HEK293 (cell line): Measurements from ENCODE around the gene RPL13A.

ENCODE experiments used
- CTCF ChIA-PET: fragments of 350-600 bp; formaldehyde crosslinking; extraction: SDS; loops from one replicate; lab custom pipeline; 2021; ENCODE audit warnings: antibody characterized with exemption; lab: Yijun Ruan, JAX
- POLR2A ChIA-PET: fragments of 300-600 bp; formaldehyde crosslinking; extraction: SDS; loops from one replicate; lab custom pipeline; 2020; ENCODE audit warnings: antibody characterized with exemption, inconsistent platforms; lab: Yijun Ruan, JAX
- H3K27ac ChIP-seq: fragments of 200-500 bp; sonication (Bioruptor generic); 2 replicates; pipeline ENCODE4 v1.5.1; 2014; ENCODE audit warnings: low read depth, low read length, control low read depth, inconsistent platforms; ENCODE audit errors: extremely low read depth
- H3K36me3 ChIP-seq, 2 experiments: fragments of 200-500 bp in 1 of 2; sonication (Bioruptor generic) in 1 of 2; 1 replicate in 1 of 2; 2 replicates in 1 of 2; pipeline ENCODE4 v1.5.1; 2014 to 2017; ENCODE audit warnings: inconsistent platforms in 2 of 2, low read length in 2 of 2; ENCODE audit not compliant: control insufficient read depth in 2 of 2, insufficient read depth in 1 of 2
- H3K4me1 ChIP-seq: fragments of 200-500 bp; sonication (Bioruptor generic); 2 replicates; pipeline ENCODE4 v1.5.1; 2014; ENCODE audit warnings: mild to moderate bottlenecking, low read length, inconsistent platforms; ENCODE audit not compliant: control insufficient read depth, insufficient read depth
- H3K4me3 ChIP-seq: 2 replicates; pipeline ENCODE4 v1.5.1; 2011; ENCODE audit warnings: low read depth, mild to moderate bottlenecking, control low read depth, low read length, moderate library complexity
- H3K9me3 ChIP-seq: fragments of 200-500 bp; sonication (Bioruptor generic); 2 replicates; pipeline ENCODE4 v1.5.1; 2014; ENCODE audit warnings: low read depth, low read length, inconsistent platforms; ENCODE audit not compliant: control insufficient read depth, insufficient read depth
- GLIS2 ChIP-seq: fragments of 450-650 bp; formaldehyde crosslinking; IDR thresholded peaks from 2 replicates; pipeline ENCODE4 v1.5.1; 2016; ENCODE audit warnings: missing biosample characterization, missing genetic modification characterization
- HOXA7 ChIP-seq: sonication (generic); formaldehyde crosslinking; IDR thresholded peaks from 2 replicates; pipeline ENCODE4 v1.8.1; 2022; ENCODE audit warnings: missing genetic modification reagents, borderline replicate concordance
- HOXD13 ChIP-seq: sonication (generic); formaldehyde crosslinking; IDR thresholded peaks from 2 replicates; pipeline ENCODE4 v1.8.0; 2022; ENCODE audit warnings: missing genetic modification reagents, borderline replicate concordance
- IKZF3 ChIP-seq: fragments of 450-650 bp; IDR thresholded peaks from 2 replicates; pipeline ENCODE4 v1.5.0; 2018; ENCODE audit warnings: missing biosample characterization, mild to moderate bottlenecking, missing genetic modification characterization, moderate library complexity
- MEIS1 ChIP-seq: sonication (generic); formaldehyde crosslinking; IDR thresholded peaks from 2 replicates; pipeline ENCODE4 v1.8.1; 2022; ENCODE audit warnings: missing genetic modification reagents, mild to moderate bottlenecking, borderline replicate concordance
- PRDM1 ChIP-seq: fragments of 450-650 bp; formaldehyde crosslinking; IDR thresholded peaks from 2 replicates; pipeline ENCODE4; 2016; ENCODE audit warnings: missing biosample characterization, missing genetic modification characterization
- REST ChIP-seq: fragments of 450-650 bp; formaldehyde crosslinking; IDR thresholded peaks from 2 replicates; pipeline ENCODE4 v1.5.1; 2016; ENCODE audit warnings: missing biosample characterization, missing genetic modification characterization
- TRIM28 ChIP-seq: IDR thresholded peaks from 2 replicates; pipeline ENCODE4 v1.6.1; 2011; ENCODE audit warnings: low read length, control low read depth, borderline replicate concordance
- ZBTB10 ChIP-seq: fragments of 450-650 bp; formaldehyde crosslinking; IDR thresholded peaks from 2 replicates; pipeline ENCODE4 v1.5.1; 2016; ENCODE audit warnings: missing biosample characterization, missing genetic modification characterization
- ZEB2 ChIP-seq: fragments of 450-650 bp; formaldehyde crosslinking; IDR thresholded peaks from 2 replicates; pipeline ENCODE4 v1.5.1; 2016; ENCODE audit warnings: missing biosample characterization, missing genetic modification characterization
- ZNF16 ChIP-seq: fragments of 450-650 bp; formaldehyde crosslinking; IDR thresholded peaks from 2 replicates; pipeline ENCODE4 v1.5.1; 2016; ENCODE audit warnings: low read depth, missing biosample characterization, missing genetic modification characterization
- ZNF169 ChIP-seq: fragments of 450-650 bp; formaldehyde crosslinking; IDR thresholded peaks from 2 replicates; pipeline ENCODE4 v1.5.1; 2016; ENCODE audit warnings: missing biosample characterization, missing genetic modification characterization
- ZNF366 ChIP-seq: fragments of 450-650 bp; formaldehyde crosslinking; conservative IDR thresholded peaks from 2 replicates; pipeline ENCODE4 v1.5.1; 2016; ENCODE audit warnings: missing biosample characterization, missing genetic modification characterization
- ZNF391 ChIP-seq: fragments of 450-650 bp; formaldehyde crosslinking; IDR thresholded peaks from 2 replicates; pipeline ENCODE4 v1.5.1; 2016; ENCODE audit warnings: low read depth, missing biosample characterization, missing genetic modification characterization, borderline replicate concordance
- ZNF514 ChIP-seq: fragments of 450-650 bp; formaldehyde crosslinking; IDR thresholded peaks from 2 replicates; pipeline ENCODE4 v1.5.1; 2016; ENCODE audit warnings: missing biosample characterization, missing genetic modification characterization
- ZNF660 ChIP-seq: fragments of 450-650 bp; IDR thresholded peaks from 2 replicates; pipeline ENCODE4 v1.5.1; 2018; ENCODE audit warnings: missing biosample characterization, mild to moderate bottlenecking, missing genetic modification characterization
- ZSCAN4 ChIP-seq: fragments of 450-650 bp; formaldehyde crosslinking; IDR thresholded peaks from 2 replicates; pipeline ENCODE4 v1.5.1; 2017; ENCODE audit warnings: missing biosample characterization, missing genetic modification characterization
- TF ChIP-seq, protein P1 (sequence below): fragments of 450-650 bp; formaldehyde crosslinking; IDR thresholded peaks from 2 replicates; pipeline ENCODE4 v1.5.1; 2016; ENCODE audit warnings: missing biosample characterization, missing genetic modification characterization
- TF ChIP-seq, protein P2 (sequence below): fragments of 450-650 bp; IDR thresholded peaks from 2 replicates; pipeline ENCODE4 v1.5.1; 2018; ENCODE audit warnings: missing biosample characterization, missing genetic modification characterization

RPL13A gene

GRCh38 chr19:49481020-49481683 is 6.3 kb upstream of the RPL13A start:
- no peak overlapping the region for H3K27ac ChIP-seq
- H3K4me3 ChIP-seq: no peak overlapping the region
- H3K4me1 ChIP-seq: no peaks in the 10 kb centered on the region
- ChIA-PET POLR2A (interaction anchor here (0.6 to 1.3 kb wide), 4 partner anchors 15 to 57 kb away, joined by 3 to 5 read pairs (median 4); partner anchors contain the start of genes ALDH16A1 and RPS11), CTCF (interaction anchor here (1.1 to 1.6 kb wide), 4 partner anchors 8 to 66 kb away, joined by 4 to 5 read pairs (median 4); partner anchors contain the start of gene FLT3LG)
- H3K9me3 ChIP-seq: no peaks in the 10 kb centered on the region
- H3K36me3 ChIP-seq: no peaks in the 10 kb centered on the region
- TF ChIP-seq, protein P1, sequence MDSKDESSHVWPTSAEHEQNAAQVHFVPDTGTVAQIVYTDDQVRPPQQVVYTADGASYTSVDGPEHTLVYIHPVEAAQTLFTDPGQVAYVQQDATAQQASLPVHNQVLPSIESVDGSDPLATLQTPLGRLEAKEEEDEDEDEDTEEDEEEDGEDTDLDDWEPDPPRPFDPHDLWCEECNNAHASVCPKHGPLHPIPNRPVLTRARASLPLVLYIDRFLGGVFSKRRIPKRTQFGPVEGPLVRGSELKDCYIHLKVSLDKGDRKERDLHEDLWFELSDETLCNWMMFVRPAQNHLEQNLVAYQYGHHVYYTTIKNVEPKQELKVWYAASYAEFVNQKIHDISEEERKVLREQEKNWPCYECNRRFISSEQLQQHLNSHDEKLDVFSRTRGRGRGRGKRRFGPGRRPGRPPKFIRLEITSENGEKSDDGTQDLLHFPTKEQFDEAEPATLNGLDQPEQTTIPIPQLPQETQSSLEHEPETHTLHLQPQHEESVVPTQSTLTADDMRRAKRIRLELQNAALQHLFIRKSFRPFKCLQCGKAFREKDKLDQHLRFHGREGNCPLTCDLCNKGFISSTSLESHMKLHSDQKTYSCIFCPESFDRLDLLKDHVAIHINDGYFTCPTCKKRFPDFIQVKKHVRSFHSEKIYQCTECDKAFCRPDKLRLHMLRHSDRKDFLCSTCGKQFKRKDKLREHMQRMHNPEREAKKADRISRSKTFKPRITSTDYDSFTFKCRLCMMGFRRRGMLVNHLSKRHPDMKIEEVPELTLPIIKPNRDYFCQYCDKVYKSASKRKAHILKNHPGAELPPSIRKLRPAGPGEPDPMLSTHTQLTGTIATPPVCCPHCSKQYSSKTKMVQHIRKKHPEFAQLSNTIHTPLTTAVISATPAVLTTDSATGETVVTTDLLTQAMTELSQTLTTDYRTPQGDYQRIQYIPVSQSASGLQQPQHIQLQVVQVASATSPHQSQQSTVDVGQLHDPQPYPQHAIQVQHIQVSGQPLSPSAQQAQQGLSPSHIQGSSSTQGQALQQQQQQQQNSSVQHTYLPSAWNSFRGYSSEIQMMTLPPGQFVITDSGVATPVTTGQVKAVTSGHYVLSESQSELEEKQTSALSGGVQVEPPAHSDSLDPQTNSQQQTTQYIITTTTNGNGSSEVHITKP (tag by site-specific recombination): no peak
- TF ChIP-seq PRDM1 (tag by site-specific recombination) (no peak), ZNF366 (tag by site-specific recombination) (0 out of 2 replicates have a peak, but pooled peaks have one; percentile 15), ZEB2 (tag by site-specific recombination) (0 out of 2 replicates have a peak, but pooled peaks have one; percentile 34), HOXD13 (CRISPR knock-in tag) (no peak), TRIM28 (no peak), REST (tag by site-specific recombination) (no peak), ZNF391 (tag by site-specific recombination) (no peak), ZBTB10 (tag by site-specific recombination) (no peak), ZSCAN4 (tag by site-specific recombination) (no peak), HOXA7 (CRISPR knock-in tag) (no peak), ZNF169 (no peak), ZNF660 (no peak), ZNF514 (no peak), IKZF3 (tag by site-specific recombination) (no peak), ZNF16 (tag by site-specific recombination) (peak; percentile 86), GLIS2 (0 out of 2 replicates have a peak, but pooled peaks have one; percentile 20), MEIS1 (CRISPR knock-in tag) (no peak)
- TF ChIP-seq, protein P2, sequence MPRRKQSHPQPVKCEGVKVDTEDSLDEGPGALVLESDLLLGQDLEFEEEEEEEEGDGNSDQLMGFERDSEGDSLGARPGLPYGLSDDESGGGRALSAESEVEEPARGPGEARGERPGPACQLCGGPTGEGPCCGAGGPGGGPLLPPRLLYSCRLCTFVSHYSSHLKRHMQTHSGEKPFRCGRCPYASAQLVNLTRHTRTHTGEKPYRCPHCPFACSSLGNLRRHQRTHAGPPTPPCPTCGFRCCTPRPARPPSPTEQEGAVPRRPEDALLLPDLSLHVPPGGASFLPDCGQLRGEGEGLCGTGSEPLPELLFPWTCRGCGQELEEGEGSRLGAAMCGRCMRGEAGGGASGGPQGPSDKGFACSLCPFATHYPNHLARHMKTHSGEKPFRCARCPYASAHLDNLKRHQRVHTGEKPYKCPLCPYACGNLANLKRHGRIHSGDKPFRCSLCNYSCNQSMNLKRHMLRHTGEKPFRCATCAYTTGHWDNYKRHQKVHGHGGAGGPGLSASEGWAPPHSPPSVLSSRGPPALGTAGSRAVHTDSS (tag by site-specific recombination): no peak
